H9 (cell line): Measurements from ENCODE around the gene TNFAIP6. TPM values are rescaled to one million over a fixed set of nuclear protein-coding genes. Genes with fewer than 3 reads are reported as not detected.

Source experiments
- DNase-seq: peaks from one replicate; pipeline ENCODE4 v3.0.0-alpha.2; 2017
- H2AFZ ChIP-seq: one replicate; pipeline ENCODE4 v1.6.1; 2013; ENCODE audit warnings: mild to moderate bottlenecking, low read length, control low read depth, moderate library complexity
- H2AK5ac ChIP-seq: 2 replicates; pipeline ENCODE4 v1.6.1; 2013; ENCODE audit warnings: low read length, control low read depth, mixed read lengths; ENCODE audit not compliant: insufficient read length
- H2BK120ac ChIP-seq: one replicate; pipeline ENCODE4 v1.6.1; 2013; ENCODE audit warnings: low read depth, mild to moderate bottlenecking, low read length, control low read depth, inconsistent platforms; ENCODE audit not compliant: poor library complexity, severe bottlenecking
- H2BK12ac ChIP-seq: 2 replicates; pipeline ENCODE4 v1.6.1; 2013; ENCODE audit warnings: low read length, control low read depth, mixed read lengths, low read depth; ENCODE audit not compliant: insufficient read length
- H2BK15ac ChIP-seq: 2 replicates; pipeline ENCODE4 v1.6.1; 2013; ENCODE audit warnings: low read depth, low read length, control low read depth
- H2BK20ac ChIP-seq: one replicate; pipeline ENCODE4 v1.6.1; 2013; ENCODE audit warnings: low read depth, mild to moderate bottlenecking, low read length, control low read depth, inconsistent platforms; ENCODE audit not compliant: poor library complexity, severe bottlenecking
- H2BK5ac ChIP-seq: 2 replicates; pipeline ENCODE4 v1.6.1; 2013; ENCODE audit warnings: low read length, control low read depth, mixed read lengths; ENCODE audit not compliant: insufficient read length
- H3K14ac ChIP-seq: 2 replicates; pipeline ENCODE4 v1.6.1; 2013; ENCODE audit warnings: low read length, control low read depth; ENCODE audit not compliant: insufficient read depth
- H3K18ac ChIP-seq: 2 replicates; pipeline ENCODE4 v1.6.1; 2013; ENCODE audit warnings: low read depth, mild to moderate bottlenecking, mixed read lengths, low read length, control low read depth; ENCODE audit not compliant: insufficient read length
- H3K23ac ChIP-seq: 2 replicates; pipeline ENCODE4 v1.6.1; 2013; ENCODE audit warnings: low read length, control low read depth, mixed read lengths, low read depth; ENCODE audit not compliant: insufficient read length
- H3K23me2 ChIP-seq: 2 replicates; pipeline ENCODE4 v1.6.1; 2013; ENCODE audit warnings: low read depth, mild to moderate bottlenecking, mixed read lengths, low read length, control low read depth; ENCODE audit not compliant: insufficient read length, poor library complexity, severe bottlenecking
- H3K27ac ChIP-seq: 2 replicates; pipeline ENCODE4 v1.5.1; 2013; ENCODE audit warnings: low read length, control low read depth, mixed read lengths, low read depth; ENCODE audit not compliant: insufficient read length
- H3K27me3 ChIP-seq: 2 replicates; pipeline ENCODE4 v1.6.1; 2013; ENCODE audit warnings: low read length, control low read depth, inconsistent platforms; ENCODE audit not compliant: insufficient read depth
- H3K4ac ChIP-seq: 2 replicates; pipeline ENCODE4 v1.6.1; 2013; ENCODE audit warnings: low read depth, mild to moderate bottlenecking, control low read depth, inconsistent platforms, low read length, moderate library complexity
- H3K4me1 ChIP-seq: 2 replicates; pipeline ENCODE4 v1.6.1; 2013; ENCODE audit warnings: low read length, control low read depth, inconsistent platforms; ENCODE audit not compliant: insufficient read depth
- H3K4me2 ChIP-seq: 2 replicates; pipeline ENCODE4 v1.6.1; 2013; ENCODE audit warnings: low read length, control low read depth, mixed read lengths; ENCODE audit not compliant: insufficient read length, insufficient read depth
- H3K56ac ChIP-seq: 2 replicates; pipeline ENCODE4 v1.6.1; 2013; ENCODE audit warnings: low read depth, mild to moderate bottlenecking, mixed read lengths, low read length, control low read depth; ENCODE audit not compliant: insufficient read length
- H3K79me1 ChIP-seq: 2 replicates; pipeline ENCODE4 v1.6.1; 2013; ENCODE audit warnings: low read depth, mild to moderate bottlenecking, moderate library complexity, low read length, control low read depth, inconsistent platforms; ENCODE audit not compliant: insufficient read depth, poor library complexity, severe bottlenecking
- H3K79me2 ChIP-seq: 2 replicates; pipeline ENCODE4 v1.6.1; 2013; ENCODE audit warnings: low read length, control low read depth, inconsistent platforms; ENCODE audit not compliant: insufficient read depth
- H3K9ac ChIP-seq: 2 replicates; pipeline ENCODE4 v1.6.1; 2013; ENCODE audit warnings: low read length, control low read depth, mixed read lengths; ENCODE audit not compliant: insufficient read length; ENCODE audit errors: extremely low read depth
- H3K9me3 ChIP-seq: one replicate; pipeline ENCODE4 v1.6.1; 2013; ENCODE audit warnings: low read depth, low read length, inconsistent platforms; ENCODE audit not compliant: control insufficient read depth
- H3T11ph ChIP-seq: one replicate; pipeline ENCODE4 v1.6.1; 2013; ENCODE audit warnings: mild to moderate bottlenecking, low read length, control low read depth, inconsistent platforms
- H4K20me1 ChIP-seq: one replicate; pipeline ENCODE4 v1.6.1; 2013; ENCODE audit not compliant: control insufficient read depth, insufficient read length, insufficient read depth
- H4K5ac ChIP-seq: 2 replicates; pipeline ENCODE4 v1.6.1; 2013; ENCODE audit warnings: low read depth, mild to moderate bottlenecking, mixed read lengths, low read length, control low read depth; ENCODE audit not compliant: insufficient read length
- H4K8ac ChIP-seq: replicated peaks from 2 replicates; pipeline ENCODE4 v1.6.1; 2013; ENCODE audit warnings: low read length, control low read depth, mixed read lengths, low read depth; ENCODE audit not compliant: insufficient read length
- H4K91ac ChIP-seq: 2 replicates; pipeline ENCODE4 v1.6.1; 2013; ENCODE audit warnings: low read depth, mild to moderate bottlenecking, moderate library complexity, mixed read lengths, low read length, control low read depth; ENCODE audit not compliant: insufficient read length
- H3K27ac Mint-ChIP-seq, 3 experiments: 2 replicates in 2 of 3; 3 replicates in 1 of 3; pipeline ENCODE4 v1.8.0; 2020 to 2021; ENCODE audit warnings: mixed read lengths in 3 of 3, mild to moderate bottlenecking in 1 of 3, moderate library complexity in 1 of 3
- H3K27me3 Mint-ChIP-seq: 2 replicates; pipeline ENCODE4 v1.8.0; 2021; ENCODE audit warnings: low read depth, mild to moderate bottlenecking, moderate library complexity, mixed read lengths
- H3K36me3 Mint-ChIP-seq, 3 experiments: 2 replicates in 2 of 3; 3 replicates in 1 of 3; pipeline ENCODE4 v1.8.0; 2020 to 2021; ENCODE audit warnings: low read depth in 3 of 3, mixed read lengths in 3 of 3; ENCODE audit not compliant: insufficient read depth in 1 of 3
- H3K4me1 Mint-ChIP-seq, 2 experiments: 2 replicates each; pipeline ENCODE4 v1.8.0; 2020; ENCODE audit warnings: mixed read lengths in 2 of 2
- H3K4me3 Mint-ChIP-seq, 2 experiments: 2 replicates in 1 of 2; 3 replicates in 1 of 2; pipeline ENCODE4 v1.8.0; 2020 to 2021; ENCODE audit warnings: mild to moderate bottlenecking in 2 of 2, mixed read lengths in 2 of 2, moderate library complexity in 1 of 2
- H3K9me3 Mint-ChIP-seq, 2 experiments: 2 replicates in 1 of 2; 3 replicates in 1 of 2; pipeline ENCODE4 v1.8.0; 2020; ENCODE audit warnings: mild to moderate bottlenecking in 2 of 2, mixed read lengths in 2 of 2, moderate library complexity in 1 of 2
- CTCF ChIP-seq: fragments of 200-600 bp; sonication (generic); conservative IDR thresholded peaks from 3 replicates; pipeline ENCODE4 v1.8.0; 2021; ENCODE audit warnings: antibody characterized with exemption, mild to moderate bottlenecking
- WGBS: extraction: QIAGEN DNeasy Blood & Tissue Kit; methylation state at CpG from one replicate; pipeline ENCODE4 v1.1.7; 2013; ENCODE audit warnings: missing lambda C conversion rate, low lambda C conversion rate, mixed read lengths; ENCODE audit not compliant: insufficient read length; ENCODE audit errors: extremely low coverage; 5-methylcytosine and 5-hydroxymethylcytosine counted together
- total RNA-seq: library from RNA; stranded (reverse); gene quantifications from 2 replicates; pipeline ENCODE4 v1.2.1, GENCODE V29; 2021

TNFAIP6 gene
- total RNA-seq, 1 experiment from 2014 or later = 1.2 TPM

DNA sequence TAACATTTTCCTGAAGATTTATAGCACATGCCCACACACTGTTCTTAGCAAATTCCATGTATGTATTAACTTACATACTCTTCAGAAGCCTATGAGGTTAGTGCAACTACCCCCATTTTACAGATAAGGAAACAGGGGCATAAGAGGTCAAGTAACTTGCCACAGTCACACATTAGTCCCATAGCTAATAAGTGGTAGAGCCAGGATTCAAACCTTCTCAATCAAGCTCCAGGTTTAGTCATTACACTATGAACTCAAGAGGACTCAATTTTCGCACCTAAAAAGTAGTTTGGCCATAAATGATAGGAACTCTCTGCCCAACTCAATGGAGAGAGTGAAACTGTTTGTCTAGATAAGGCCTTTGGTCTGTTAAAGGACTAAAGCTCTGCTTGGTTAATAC, 42.6 kb downstream of the TNFAIP6 start:
- no CpG with 5 or more reads among the region's 1 CpG for WGBS
- H2BK20ac ChIP-seq = no peak overlapping the region
- H3K79me1 ChIP-seq = no peaks in the 10 kb centered on the region
- no peak overlapping the region for H2BK120ac ChIP-seq
- H2BK12ac ChIP-seq = no peak overlapping the region
- H2BK15ac ChIP-seq = no peak overlapping the region
- no peaks in the 10 kb centered on the region for H3K79me2 ChIP-seq
- no peak overlapping the region for H4K8ac ChIP-seq
- H3K4me3 Mint-ChIP-seq = no peak overlapping the region
- no peaks in the 10 kb centered on the region for H4K20me1 ChIP-seq
- no peaks in the 10 kb centered on the region for H3K23me2 ChIP-seq
- no peak overlapping the region for H3K18ac ChIP-seq
- TF ChIP-seq CTCF = no peak
- peaks cover 0 to 5% (median 2%) of the 10 kb centered on the region in 3 experiments; a peak in 2 of 7 replicates for H3K36me3 Mint-ChIP-seq
- peaks cover 0 to 2% of the 10 kb centered on the region in 2 experiments; a peak in 3 of 5 replicates for H3K9me3 Mint-ChIP-seq
- H3K27ac Mint-ChIP-seq = no peak overlapping the region
- no peak overlapping the region for H3K9ac ChIP-seq
- H3K4ac ChIP-seq = no peak overlapping the region
- H3K27me3 Mint-ChIP-seq = no peaks in the 10 kb centered on the region
- no peak overlapping the region for H3K27ac ChIP-seq
- no peak overlapping the region for H2BK5ac ChIP-seq
- no peaks in the 10 kb centered on the region for H3K9me3 ChIP-seq
- H3K27me3 ChIP-seq = no peaks in the 10 kb centered on the region
- H4K5ac ChIP-seq = no peak overlapping the region
- H3T11ph ChIP-seq = no peak overlapping the region
- H3K4me1 ChIP-seq = no peaks in the 10 kb centered on the region; the same call in 1 of the 2 replicates
- no peak overlapping the region for H3K4me2 ChIP-seq
- H3K23ac ChIP-seq = no peak overlapping the region
- no peaks in the 10 kb centered on the region for H3K4me1 Mint-ChIP-seq
- no peak overlapping the region for H2AFZ ChIP-seq
- no peak for DNase-seq
- H2AK5ac ChIP-seq = no peak overlapping the region
- H4K91ac ChIP-seq = no peak overlapping the region
- H3K56ac ChIP-seq = no peak overlapping the region
- no peak overlapping the region for H3K14ac ChIP-seq
